AG10803 (cell line): ENCODE measurements around the gene TSFM.
A peak's percentile ranks its signal among the peaks of the same experiment; 100 is the strongest.

Source experiments
- DNase-seq: peaks from one replicate; pipeline ENCODE4 v3.0.0; 2010; ENCODE audit warnings: low read depth
- H3K4me3 ChIP-seq: 2 replicates; pipeline ENCODE4 v1.5.1; 2011; ENCODE audit warnings: mild to moderate bottlenecking, low read length, control low read depth
- TF ChIP-seq, protein P1 (sequence below): conservative IDR thresholded peaks from 2 replicates; pipeline ENCODE4 v1.5.1; 2011; ENCODE audit warnings: mild to moderate bottlenecking, low read length, control low read depth, inconsistent platforms

The TSFM gene

DNA sequence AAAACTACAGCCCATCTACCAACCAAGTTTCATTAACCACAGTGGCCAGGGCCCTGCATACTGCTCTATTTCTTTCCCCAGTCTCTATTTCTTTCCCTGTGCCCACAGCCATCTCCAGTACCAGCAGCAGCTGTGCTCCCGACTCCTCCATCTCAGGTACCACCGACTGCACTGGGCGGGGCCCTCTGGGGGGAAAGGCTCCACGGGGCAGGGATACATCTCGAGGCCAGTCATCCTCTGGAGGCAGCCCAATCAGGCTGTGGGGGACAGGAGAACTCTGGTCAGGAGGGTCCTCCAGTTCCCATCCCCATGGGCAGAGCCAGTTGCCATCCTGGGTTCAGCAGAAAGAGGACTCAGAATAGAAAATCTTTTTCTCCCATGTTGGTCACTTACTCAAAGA is 33.5 kb upstream of the TSFM start:
- no peak overlapping the region for H3K4me3 ChIP-seq
- no peak for DNase-seq
- TF ChIP-seq, protein P1, sequence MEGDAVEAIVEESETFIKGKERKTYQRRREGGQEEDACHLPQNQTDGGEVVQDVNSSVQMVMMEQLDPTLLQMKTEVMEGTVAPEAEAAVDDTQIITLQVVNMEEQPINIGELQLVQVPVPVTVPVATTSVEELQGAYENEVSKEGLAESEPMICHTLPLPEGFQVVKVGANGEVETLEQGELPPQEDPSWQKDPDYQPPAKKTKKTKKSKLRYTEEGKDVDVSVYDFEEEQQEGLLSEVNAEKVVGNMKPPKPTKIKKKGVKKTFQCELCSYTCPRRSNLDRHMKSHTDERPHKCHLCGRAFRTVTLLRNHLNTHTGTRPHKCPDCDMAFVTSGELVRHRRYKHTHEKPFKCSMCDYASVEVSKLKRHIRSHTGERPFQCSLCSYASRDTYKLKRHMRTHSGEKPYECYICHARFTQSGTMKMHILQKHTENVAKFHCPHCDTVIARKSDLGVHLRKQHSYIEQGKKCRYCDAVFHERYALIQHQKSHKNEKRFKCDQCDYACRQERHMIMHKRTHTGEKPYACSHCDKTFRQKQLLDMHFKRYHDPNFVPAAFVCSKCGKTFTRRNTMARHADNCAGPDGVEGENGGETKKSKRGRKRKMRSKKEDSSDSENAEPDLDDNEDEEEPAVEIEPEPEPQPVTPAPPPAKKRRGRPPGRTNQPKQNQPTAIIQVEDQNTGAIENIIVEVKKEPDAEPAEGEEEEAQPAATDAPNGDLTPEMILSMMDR = no peak

- TF ChIP-seq, protein P1 = no peak
- no peak for DNase-seq
- H3K4me3 ChIP-seq = peak overlapping the region; percentile 84
Measured at GRCh38 chr12:57750561-57751431, 31.8 kb upstream of the TSFM start.

GRCh38 chr12:57751432-57751787 is 31.2 kb upstream of the TSFM start:
- no peak for DNase-seq

GRCh38 chr12:57751788-57752667 is 30.6 kb upstream of the TSFM start, which contains the start of gene CDK4:
CDK4 (minus strand) TSS chr12:57752310; CDS start chr12:57751717, 593 bp downstream.
- H3K4me3 ChIP-seq = peak within 1 kb of the TSS; percentile 84
- TF ChIP-seq, protein P1 = no peak
- DNase-seq = peak; percentile 100

More at GRCh38 chr12:57751432-57751787, 31.2 kb upstream of the TSFM start:
- TF ChIP-seq, protein P1 = no peak
- H3K4me3 ChIP-seq = peak overlapping the region; percentile 84

DNA sequence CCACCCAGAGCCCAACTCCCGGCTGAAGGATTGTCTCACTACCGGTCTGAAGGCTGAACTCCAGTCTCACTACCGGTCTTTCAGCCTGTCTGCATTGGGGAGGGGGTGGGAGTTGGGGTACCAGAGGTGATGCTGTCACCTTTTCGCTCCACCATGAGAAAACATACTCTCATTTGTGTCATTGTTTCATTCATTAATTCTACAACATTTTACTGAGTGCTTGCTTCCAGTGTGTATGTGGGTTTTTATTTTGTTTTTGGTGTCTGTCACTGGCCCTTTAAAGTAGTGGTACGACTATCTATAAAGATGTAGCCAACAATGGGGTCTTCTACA is 30.0 kb upstream of the TSFM start:
- no peak for DNase-seq
- TF ChIP-seq, protein P1 = no peak
- peak overlapping the region; percentile 84 for H3K4me3 ChIP-seq

DNA sequence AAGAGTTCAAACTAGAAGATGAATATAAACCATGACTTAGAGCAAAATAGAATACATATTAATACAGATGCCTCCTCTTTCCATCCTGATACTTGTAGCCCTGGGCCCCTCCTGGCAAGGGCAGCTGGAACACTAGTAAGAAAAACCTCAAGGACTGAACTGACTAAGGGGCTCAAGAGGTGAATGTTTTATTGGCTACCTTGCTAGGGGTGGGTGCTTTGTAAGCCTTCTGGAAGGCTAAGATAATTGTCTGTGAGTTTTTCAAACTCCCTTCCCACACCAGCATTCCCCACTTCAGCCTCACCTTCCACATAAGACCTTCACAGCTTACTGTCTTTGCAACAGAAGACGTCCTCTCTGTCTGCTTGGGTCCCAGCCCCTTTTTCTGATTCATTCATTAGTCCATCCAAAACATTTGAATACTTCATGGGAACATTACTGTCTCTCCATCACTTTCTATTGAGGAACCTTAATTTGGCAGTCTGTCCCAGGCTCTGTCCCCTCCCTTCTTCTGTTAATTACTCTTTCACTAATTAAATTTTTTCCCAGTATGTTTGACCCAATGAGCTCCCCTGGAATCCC is 28.7 kb upstream of the TSFM start:
- H3K4me3 ChIP-seq = no peak overlapping the region

More for the DNA sequence above, 28.7 kb upstream of the TSFM start:
- TF ChIP-seq, protein P1 = no peak
- DNase-seq = no peak
